ENCODE results near the gene HBA1. TPM values are rescaled to one million over a fixed set of nuclear protein-coding genes. Genes with fewer than 3 reads are reported as not detected.
"Not testable (repeated sequence)": the region's sequence is repeated elsewhere in the genome, so short reads cannot be mapped to it uniquely, and the experiment has no call there.

The HBA1 gene
- total and polyA plus RNA-seq, 7 donors = 6.1 to 1,513 (median 22.5) TPM

DNA sequence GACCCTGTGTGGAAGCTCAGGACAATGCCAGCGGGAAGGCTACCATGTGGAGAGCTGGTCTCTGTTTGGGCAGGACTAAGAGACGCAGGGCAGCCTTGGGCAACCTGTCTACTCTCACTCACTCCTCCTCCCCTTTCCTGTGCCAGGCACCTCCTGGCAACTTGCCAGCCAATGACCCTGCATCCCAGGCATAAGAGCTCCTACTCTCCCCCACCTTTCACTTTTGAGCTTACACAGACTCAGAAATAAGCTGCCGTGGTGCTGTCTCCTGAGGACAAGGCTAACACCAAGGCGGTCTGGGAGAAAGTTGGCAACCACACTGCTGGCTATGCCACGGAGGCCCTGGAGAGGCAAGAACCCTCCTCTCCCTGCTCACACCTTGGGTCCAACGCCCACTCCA is 8.1 kb upstream of the HBA1 start:
- 47 to 64% (median 51%) methylated on average over 6 of the region's 6 CpGs for WGBS, 3 donors
- H3K4me1 ChIP-seq = peaks cover 11% of the 10 kb centered on the region
- H3K27me3 ChIP-seq (ENCODE audit: insufficient read depth in 3 of 3, low read length in 2 of 3) = peaks cover 0 to 71% (median 37%) of the 10 kb centered on the region in 3 donors
- no peak for DNase-seq
- no peak for TF ChIP-seq CTCF (IDR thresholded peaks at IDR 0.05)
- no peaks in the 10 kb centered on the region for H3K9me3 ChIP-seq
- H3K27ac ChIP-seq = no peak overlapping the region
- ATAC-seq = no peak
- intact Hi-C loops (cut with DNase I) = no loop called here
- no peaks in the 10 kb centered on the region for H3K36me3 ChIP-seq (ENCODE audit: insufficient read depth in 1 of 2, low read depth in 1 of 2)
- H3K4me3 ChIP-seq = no peak overlapping the region

DNA sequence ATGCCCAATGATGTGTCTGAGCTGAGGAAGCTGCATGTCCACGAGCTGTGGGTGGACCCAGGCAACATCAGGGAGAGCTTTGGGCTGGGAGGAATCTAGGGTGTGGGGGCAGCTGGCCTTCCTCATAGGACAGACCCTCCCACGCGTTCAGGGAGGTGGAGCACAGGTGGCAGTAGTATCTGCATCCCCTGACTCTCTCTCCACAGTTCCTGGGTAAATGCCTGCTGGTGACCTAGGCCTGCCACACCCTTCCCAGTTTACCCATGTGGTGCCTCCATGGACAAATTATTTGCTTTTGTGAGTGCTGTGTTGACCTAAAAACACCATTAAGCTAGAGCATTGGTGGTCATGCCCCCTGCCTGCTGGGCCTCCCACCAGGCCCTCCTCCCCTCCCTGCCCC is 7.5 kb upstream of the HBA1 start:
- intact Hi-C loops (cut with DNase I) = no loop called here
- Histone ChIP-seq H3K27ac (no peak overlapping the region), H3K4me1 (peaks cover 11% of the 10 kb centered on the region), H3K4me3 (no peak overlapping the region), H3K9me3 (no peaks in the 10 kb centered on the region), H3K36me3 (ENCODE audit: insufficient read depth in 1 of 2, low read depth in 1 of 2) (no peaks in the 10 kb centered on the region), H3K27me3 (ENCODE audit: insufficient read depth in 3 of 3, low read length in 2 of 3) (peaks cover 0 to 73% (median 37%) of the 10 kb centered on the region in 3 donors)
- DNase-seq (no peak), ATAC-seq (no peak)
- WGBS, 3 donors = 15 to 32% (median 21%) methylated on average over 3 of the region's 3 CpGs
- no peak for TF ChIP-seq CTCF (IDR thresholded peaks at IDR 0.05)

- H3K36me3 ChIP-seq (ENCODE audit: insufficient read depth in 1 of 2, low read depth in 1 of 2); H3K4me3 ChIP-seq; DNase-seq; H3K27ac ChIP-seq; H3K9me3 ChIP-seq; intact Hi-C loops (cut with DNase I): not testable (repeated sequence)
- peaks cover 10% of the 10 kb centered on the region for H3K4me1 ChIP-seq
- peaks cover 0 to 79% (median 44%) of the 10 kb centered on the region in 3 donors for H3K27me3 ChIP-seq (ENCODE audit: insufficient read depth in 3 of 3, low read length in 2 of 3)
- 1 to 6% (median 3%) methylated on average over 5 of the region's 5 CpGs for WGBS, 3 donors
- peak in 2 of 4 donors; percentile 24 to 52 for ATAC-seq
These were observed 6.4 kb upstream of the HBA1 start for GRCh38 chr16:170088-170507.

- Histone ChIP-seq H3K27ac (no peak overlapping the region), H3K4me3 (no peak overlapping the region), H3K9me3 (no peaks in the 10 kb centered on the region), H3K36me3 (ENCODE audit: insufficient read depth in 1 of 2, low read depth in 1 of 2) (no peaks in the 10 kb centered on the region), H3K27me3 (ENCODE audit: insufficient read depth in 3 of 3, low read length in 2 of 3) (peaks cover 0 to 78% (median 42%) of the 10 kb centered on the region in 3 donors), H3K4me1 (peaks cover 3% of the 10 kb centered on the region)
- ATAC-seq = no peak
- DNase-seq = no peak
- intact Hi-C loops (cut with DNase I) = no loop called here
- WGBS, 3 donors = 39 to 57% (median 52%) methylated on average over 1 of the region's 1 CpG
- no peak for TF ChIP-seq CTCF (IDR thresholded peaks at IDR 0.05)
These were observed 5.7 kb upstream of the HBA1 start for GRCh38 chr16:170788-171187.

GRCh38 chr16:172374-172941 is 4.0 kb upstream of the HBA1 start, which contains the start of gene HBA2:
Gene HBA2 (plus strand): TSS chr16:172876. CDS start chr16:172913, 37 bp downstream.
- peak in 2 of 4 donors; percentile 14 to 33 for ATAC-seq
- WGBS, 3 donors = no CpG with 5 or more reads among the region's 74 CpGs
- H3K4me1 ChIP-seq; intact Hi-C loops (cut with DNase I); H3K4me3 ChIP-seq; DNase-seq; H3K9me3 ChIP-seq; H3K36me3 ChIP-seq (ENCODE audit: insufficient read depth in 1 of 2, low read depth in 1 of 2); H3K27ac ChIP-seq: not testable (repeated sequence)
- peaks cover 0 to 66% (median 33%) of the 10 kb centered on the region in 3 donors for H3K27me3 ChIP-seq (ENCODE audit: insufficient read depth in 3 of 3, low read length in 2 of 3)

DNA sequence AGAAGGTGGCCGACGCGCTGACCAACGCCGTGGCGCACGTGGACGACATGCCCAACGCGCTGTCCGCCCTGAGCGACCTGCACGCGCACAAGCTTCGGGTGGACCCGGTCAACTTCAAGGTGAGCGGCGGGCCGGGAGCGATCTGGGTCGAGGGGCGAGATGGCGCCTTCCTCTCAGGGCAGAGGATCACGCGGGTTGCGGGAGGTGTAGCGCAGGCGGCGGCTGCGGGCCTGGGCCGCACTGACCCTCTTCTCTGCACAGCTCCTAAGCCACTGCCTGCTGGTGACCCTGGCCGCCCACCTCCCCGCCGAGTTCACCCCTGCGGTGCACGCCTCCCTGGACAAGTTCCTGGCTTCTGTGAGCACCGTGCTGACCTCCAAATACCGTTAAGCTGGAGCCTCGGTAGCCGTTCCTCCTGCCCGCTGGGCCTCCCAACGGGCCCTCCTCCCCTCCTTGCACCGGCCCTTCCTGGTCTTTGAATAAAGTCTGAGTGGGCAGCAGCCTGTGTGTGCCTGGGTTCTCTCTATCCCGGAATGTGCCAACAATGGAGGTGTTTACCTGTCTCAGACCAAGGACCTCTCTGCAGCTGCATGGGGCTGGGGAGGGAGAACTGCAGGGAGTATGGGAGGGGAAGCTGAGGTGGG is 3.1 kb upstream of the HBA1 start:
- intact Hi-C loops (cut with DNase I); H3K4me1 ChIP-seq; H3K27ac ChIP-seq; ATAC-seq; H3K9me3 ChIP-seq; DNase-seq; H3K4me3 ChIP-seq; H3K36me3 ChIP-seq (ENCODE audit: insufficient read depth in 1 of 2, low read depth in 1 of 2): not testable (repeated sequence)
- peaks cover 0 to 66% (median 31%) of the 10 kb centered on the region in 3 donors for H3K27me3 ChIP-seq (ENCODE audit: insufficient read depth in 3 of 3, low read length in 2 of 3)
- 4 to 7% (median 5%) methylated on average over 20 to 29 of the region's 44 CpGs for WGBS, 3 donors

DNA sequence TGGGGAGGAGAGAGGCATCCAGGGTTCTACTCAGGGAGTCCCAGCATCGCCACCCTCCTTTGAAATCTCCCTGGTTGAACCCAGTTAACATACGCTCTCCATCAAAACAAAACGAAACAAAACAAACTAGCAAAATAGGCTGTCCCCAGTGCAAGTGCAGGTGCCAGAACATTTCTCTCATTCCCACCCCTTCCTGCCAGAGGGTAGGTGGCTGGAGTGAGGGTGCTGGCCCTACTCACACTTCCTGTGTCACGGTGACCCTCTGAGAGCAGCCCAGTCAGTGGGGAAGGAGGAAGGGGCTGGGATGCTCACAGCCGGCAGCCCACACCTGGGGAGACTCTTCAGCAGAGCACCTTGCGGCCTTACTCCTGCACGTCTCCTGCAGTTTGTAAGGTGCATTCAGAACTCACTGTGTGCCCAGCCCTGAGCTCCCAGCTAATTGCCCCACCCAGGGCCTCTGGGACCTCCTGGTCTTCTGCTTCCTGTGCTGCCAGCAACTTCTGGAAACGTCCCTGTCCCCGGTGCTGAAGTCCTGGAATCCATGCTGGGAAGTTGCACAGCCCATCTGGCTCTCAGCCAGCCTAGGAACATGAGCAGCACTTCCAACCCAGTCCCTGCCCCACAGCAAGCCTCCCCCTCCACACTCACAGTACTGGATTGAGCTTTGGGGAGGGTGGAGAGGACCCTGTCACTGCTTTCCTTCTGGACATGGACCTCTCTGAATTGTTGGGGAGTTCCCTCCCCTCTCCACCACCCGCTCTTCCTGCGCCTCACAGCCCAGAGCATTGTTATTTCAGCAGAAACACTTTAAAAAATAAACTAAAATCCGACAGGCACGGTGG is 2.3 kb upstream of the HBA1 start:
- H3K36me3 ChIP-seq (ENCODE audit: insufficient read depth in 1 of 2, low read depth in 1 of 2); H3K27ac ChIP-seq; H3K4me3 ChIP-seq; H3K4me1 ChIP-seq; intact Hi-C loops (cut with DNase I); H3K9me3 ChIP-seq: not testable (repeated sequence)
- ATAC-seq (peak in 3 of 4 donors; percentile 24 to 66 (median 43)), DNase-seq (peak in 1 of 2 donors; percentile 24)
- 12 to 20% (median 16%) methylated on average over 5 to 10 of the region's 13 CpGs for WGBS, 3 donors
- H3K27me3 ChIP-seq (ENCODE audit: insufficient read depth in 3 of 3, low read length in 2 of 3) = peaks cover 0 to 66% (median 30%) of the 10 kb centered on the region in 3 donors

Measured in psoas muscle (tissue), 8 donors.